ENCODE results near the gene MYPOP.
"Not testable (repeated sequence)": the region's sequence is repeated elsewhere in the genome, so short reads cannot be mapped to it uniquely, and the experiment has no call there.

The MYPOP gene

GRCh38 chr19:45906221-45906620 lies 3.8 kb upstream of the MYPOP start:
- no peak for DNase-seq

DNA sequence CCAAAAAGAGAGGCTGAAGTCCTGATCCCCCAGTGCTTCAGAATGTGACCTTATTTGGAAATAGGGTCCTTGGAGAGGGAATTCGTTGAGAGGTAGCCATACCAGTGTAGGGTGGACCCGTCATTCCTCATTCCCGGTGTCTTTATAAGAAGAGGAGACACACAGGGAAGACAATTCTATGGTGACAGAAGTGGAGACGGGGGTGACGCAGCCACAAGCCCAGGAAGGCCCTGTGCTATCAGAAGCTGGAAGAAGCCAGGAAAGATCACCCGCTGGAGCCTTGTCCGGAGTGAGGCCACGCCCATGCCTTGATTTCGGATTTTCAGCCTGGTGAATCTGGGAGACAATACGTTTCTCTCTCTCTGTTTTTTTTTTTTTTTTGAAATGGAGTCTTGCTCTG lies 2.6 kb upstream of the MYPOP start:
- DNase-seq = no peak

- peak; percentile 88 for DNase-seq
These were observed 525 bp upstream of the MYPOP start for GRCh38 chr19:45902651-45903625.

DNA sequence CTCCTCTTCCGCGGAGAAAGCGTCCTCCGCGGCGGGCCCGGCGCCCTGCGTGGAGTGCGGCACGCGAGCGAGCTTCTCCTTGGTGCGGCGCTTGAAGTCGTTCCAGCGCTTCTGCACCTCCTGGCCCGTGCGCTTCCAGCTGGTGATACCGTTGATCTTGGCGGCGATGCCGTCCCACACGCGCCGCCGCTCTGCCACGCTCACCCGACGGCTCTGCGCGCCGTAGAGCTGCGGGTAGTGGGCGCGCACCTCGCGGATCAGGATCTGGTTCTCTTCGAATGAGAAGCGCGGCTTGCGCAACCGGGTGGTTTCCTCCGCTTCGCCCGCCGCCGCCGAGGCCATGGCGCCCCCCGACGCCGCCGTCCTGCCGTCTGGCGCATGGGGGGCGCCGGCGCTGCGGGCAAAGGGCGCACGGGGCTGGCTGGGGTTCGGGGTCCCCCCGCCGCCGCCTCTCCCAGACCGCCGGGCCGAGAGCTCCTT lies 941 bp downstream of the MYPOP start:
- DNase-seq = peak; percentile 28 to 35

GRCh38 chr19:45900738-45901431 lies 1.5 kb downstream of the MYPOP start:
- no peak for DNase-seq

DNA sequence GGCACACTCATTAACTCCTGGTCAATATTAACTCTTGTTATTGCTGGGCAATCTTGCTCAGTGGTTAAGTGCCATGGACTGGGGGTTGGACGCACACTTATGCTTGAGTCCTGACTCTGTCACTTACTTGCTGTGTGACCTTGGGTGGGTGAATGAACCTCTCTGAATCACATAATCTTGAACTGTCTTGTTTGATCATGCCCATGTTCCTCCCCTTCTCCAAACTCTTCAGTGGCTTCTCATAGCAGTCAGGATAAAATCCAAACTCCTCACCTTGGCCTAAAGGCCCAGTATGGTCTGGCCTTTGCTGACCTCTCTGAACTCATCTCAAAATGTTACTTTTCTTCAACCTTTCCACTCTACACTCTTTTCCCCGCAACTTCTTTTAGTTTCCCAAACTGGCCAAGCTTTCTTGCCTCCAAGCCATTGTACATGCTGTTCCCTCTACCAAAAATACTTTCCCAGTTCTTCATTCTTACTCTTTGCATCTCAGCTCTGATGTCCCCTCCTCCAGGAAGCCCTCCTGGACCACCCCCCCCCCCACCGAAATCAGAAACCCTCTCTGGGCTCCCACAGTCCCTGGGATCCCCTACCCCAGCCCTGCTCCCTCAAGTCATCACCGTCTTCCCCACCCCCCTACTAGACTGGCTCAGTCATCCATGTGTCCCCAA lies 2.4 kb downstream of the MYPOP start:
- no peak for DNase-seq

- DNase-seq = no peak
These were observed 3.2 kb downstream of the MYPOP start for GRCh38 chr19:45899253-45899652.

GRCh38 chr19:45897261-45897812 lies 5.1 kb downstream of the MYPOP start:
- DNase-seq = no peak

DNA sequence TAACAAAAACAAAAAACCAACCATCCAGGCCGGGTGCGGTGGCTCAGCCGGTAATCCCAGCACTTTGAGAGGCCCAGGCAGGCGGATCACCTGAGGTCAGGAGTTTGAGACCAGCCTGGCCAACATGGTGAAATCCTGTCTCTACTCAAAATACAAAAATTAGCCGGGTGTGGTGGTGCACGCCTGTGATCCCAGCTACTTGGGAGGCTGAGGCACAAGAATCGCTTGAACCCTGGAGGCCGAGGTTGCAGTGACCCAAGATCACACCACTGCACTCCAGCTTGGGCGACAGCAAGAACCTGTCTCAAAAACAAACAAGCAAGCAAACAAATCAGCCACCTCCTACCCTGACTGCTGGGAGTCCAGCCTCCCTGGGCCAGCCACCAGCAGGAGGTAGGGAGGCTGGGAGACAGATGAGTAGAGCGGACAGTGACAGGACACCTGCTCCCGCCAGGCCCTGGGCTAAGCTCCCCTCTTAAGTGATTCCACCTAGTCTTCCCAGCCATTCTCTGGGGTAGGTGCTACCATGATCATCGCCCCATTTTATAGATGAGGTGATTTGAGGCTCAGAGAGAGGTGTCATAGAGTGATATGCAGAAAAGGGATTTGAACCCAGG lies 6.3 kb downstream of the MYPOP start:
- not testable (repeated sequence) for DNase-seq

DNA sequence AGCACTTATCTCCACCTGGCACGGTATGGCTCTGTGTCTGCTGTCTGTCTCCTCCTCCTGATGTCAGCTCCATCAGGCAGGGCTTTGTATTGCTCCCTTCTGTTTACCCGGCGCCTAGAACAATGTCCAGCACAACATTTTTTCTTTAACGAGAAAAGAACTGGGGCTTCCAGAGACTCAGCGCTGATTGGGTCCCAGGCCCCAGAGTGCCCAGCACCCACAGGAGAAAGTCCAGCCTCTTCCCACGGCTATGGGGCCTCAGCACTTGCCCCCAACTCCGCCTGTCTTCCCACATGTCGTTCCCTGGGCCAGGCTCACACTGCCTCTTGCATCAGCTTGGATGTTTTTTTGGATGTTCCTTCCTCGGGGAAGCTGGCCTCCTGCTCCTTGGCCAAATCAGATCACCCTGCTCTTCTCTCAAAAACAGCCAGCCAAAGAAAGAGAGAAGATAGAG lies 6.9 kb downstream of the MYPOP start:
- DNase-seq = no peak

GRCh38 chr19:45890877-45891276 lies 11.5 kb downstream of the MYPOP start:
- no peak for DNase-seq

- no peak for DNase-seq
These were observed 13.1 kb downstream of the MYPOP start for GRCh38 chr19:45889210-45889885.

GRCh38 chr19:45887200-45887710 lies 15.2 kb downstream of the MYPOP start:
- DNase-seq = no peak

DNA sequence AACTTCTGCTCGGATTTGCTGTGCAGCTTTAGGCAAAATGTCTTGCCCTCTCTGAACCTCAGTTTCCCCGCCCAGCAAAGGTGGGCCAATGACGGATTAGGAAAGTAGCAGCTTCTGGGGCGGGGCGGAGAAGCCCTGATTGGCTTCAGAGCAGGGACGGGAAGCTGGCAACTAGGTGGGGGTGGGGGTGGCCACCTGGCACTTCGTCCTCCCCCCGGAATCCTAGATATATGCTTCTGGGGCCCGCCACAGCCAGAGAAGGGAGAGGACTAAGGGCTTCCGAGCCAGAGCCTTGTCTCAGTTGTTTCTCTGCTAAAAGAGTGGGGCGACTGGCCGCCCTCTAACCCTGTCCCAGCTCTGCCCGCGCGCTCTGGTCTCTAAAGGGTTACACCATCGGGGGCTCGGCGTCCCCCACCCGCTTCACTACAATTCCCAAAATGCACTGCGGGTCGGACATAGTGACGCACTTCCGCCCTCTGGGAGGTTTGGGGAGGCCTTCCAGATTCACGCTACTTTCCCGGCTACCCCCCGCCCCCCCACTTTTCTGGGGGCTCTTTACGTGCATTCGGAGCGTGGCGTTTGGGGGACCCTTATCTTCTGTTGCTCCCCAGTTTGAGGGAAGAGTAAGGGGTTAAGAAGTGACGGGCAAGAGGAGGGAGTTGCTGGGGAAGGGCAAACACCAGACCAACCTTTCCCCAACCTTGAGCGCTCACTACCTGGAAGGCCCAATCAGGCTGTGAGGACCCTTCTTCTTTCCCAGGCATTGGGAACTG lies 15.8 kb downstream of the MYPOP start:
- DNase-seq = peak; percentile 91

- DNase-seq = peak; percentile 83 to 91
These were observed 16.6 kb downstream of the MYPOP start, which contains the start of gene IRF2BP1 for GRCh38 chr19:45885556-45886426. Gene IRF2BP1 (minus strand): TSS chr19:45886141. CDS start chr19:45885774, 367 bp downstream.

GRCh38 chr19:45884682-45885555 lies 17.5 kb downstream of the MYPOP start:
- no peak for DNase-seq

- DNase-seq = no peak
These were observed 18.3 kb downstream of the MYPOP start for GRCh38 chr19:45883881-45884681.

GRCh38 chr19:45883586-45883880 lies 18.9 kb downstream of the MYPOP start:
- no peak for DNase-seq

Measured in Kasumi-1 (cell line).